Testis (tissue), 2 donors: ENCODE results near the gene MSH6.

Experiments
- POLR2A ChIP-seq: fragments of 450-650 bp; IDR thresholded peaks from one replicate; pipeline ENCODE4 v1.6.1; 2017; ENCODE audit warnings: antibody characterized with exemption, mild to moderate bottlenecking, moderate library complexity
- TF ChIP-seq, protein P1 (sequence below), 3 experiments: fragments of 450-650 bp in 2 of 3; fragments of 200-600 bp in 1 of 3; sonication (generic) in 1 of 3; IDR thresholded peaks; one replicate each; pipeline ENCODE4 v1.5.1; 2016 to 2019; ENCODE audit warnings: antibody characterized with exemption in 3 of 3, mild to moderate bottlenecking in 2 of 3, moderate library complexity in 1 of 3

DNA sequence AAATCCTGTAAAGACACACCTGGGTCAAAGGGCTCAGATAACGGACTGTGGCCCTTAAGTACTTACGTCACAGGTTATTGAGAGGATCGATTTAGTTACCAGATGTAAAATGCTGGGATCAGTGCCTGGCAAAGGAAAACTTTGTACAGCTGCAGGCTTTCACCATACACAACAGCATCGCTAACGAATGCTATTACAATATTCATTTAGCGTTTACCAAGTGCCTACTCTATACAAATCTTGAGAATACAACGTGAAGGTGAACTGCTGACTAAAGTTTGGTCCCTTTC, 619 bp upstream of the MSH6 start:
- TF ChIP-seq, protein P1, sequence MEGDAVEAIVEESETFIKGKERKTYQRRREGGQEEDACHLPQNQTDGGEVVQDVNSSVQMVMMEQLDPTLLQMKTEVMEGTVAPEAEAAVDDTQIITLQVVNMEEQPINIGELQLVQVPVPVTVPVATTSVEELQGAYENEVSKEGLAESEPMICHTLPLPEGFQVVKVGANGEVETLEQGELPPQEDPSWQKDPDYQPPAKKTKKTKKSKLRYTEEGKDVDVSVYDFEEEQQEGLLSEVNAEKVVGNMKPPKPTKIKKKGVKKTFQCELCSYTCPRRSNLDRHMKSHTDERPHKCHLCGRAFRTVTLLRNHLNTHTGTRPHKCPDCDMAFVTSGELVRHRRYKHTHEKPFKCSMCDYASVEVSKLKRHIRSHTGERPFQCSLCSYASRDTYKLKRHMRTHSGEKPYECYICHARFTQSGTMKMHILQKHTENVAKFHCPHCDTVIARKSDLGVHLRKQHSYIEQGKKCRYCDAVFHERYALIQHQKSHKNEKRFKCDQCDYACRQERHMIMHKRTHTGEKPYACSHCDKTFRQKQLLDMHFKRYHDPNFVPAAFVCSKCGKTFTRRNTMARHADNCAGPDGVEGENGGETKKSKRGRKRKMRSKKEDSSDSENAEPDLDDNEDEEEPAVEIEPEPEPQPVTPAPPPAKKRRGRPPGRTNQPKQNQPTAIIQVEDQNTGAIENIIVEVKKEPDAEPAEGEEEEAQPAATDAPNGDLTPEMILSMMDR (IDR thresholded peaks at IDR 0.05) = no peak
- no peak for TF ChIP-seq POLR2A
